HUES64 (cell line): ENCODE data around the gene PROB1.

Experiments used
- H3K27ac ChIP-seq: 2 replicates; pipeline ENCODE4 v1.7.0; 2013; ENCODE audit warnings: low read depth, low read length, inconsistent platforms
- H3K27me3 ChIP-seq: 2 replicates; pipeline ENCODE4 v1.6.1; 2013; ENCODE audit warnings: mild to moderate bottlenecking, low read length; ENCODE audit not compliant: insufficient read depth
- H3K36me3 ChIP-seq: 2 replicates; pipeline ENCODE4 v1.6.1; 2013; ENCODE audit warnings: mild to moderate bottlenecking, low read length; ENCODE audit not compliant: insufficient read depth
- H3K4me1 ChIP-seq: 2 replicates; pipeline ENCODE4 v1.6.1; 2013; ENCODE audit warnings: mild to moderate bottlenecking, low read length, moderate library complexity; ENCODE audit not compliant: insufficient read depth
- H3K4me3 ChIP-seq: 2 replicates; pipeline ENCODE4 v1.5.1; 2013; ENCODE audit warnings: mild to moderate bottlenecking, low read length, moderate library complexity
- H3K9ac ChIP-seq: 2 replicates; pipeline ENCODE4 v1.6.1; 2013; ENCODE audit warnings: mild to moderate bottlenecking, low read depth, low read length
- H3K9me3 ChIP-seq: 2 replicates; pipeline ENCODE4 v1.6.1; 2013; ENCODE audit warnings: low read depth, low read length; ENCODE audit not compliant: insufficient read depth
- WGBS: fragments of 150-250, 120-280 bp; methylation state at CpG from one replicate; pipeline ENCODE4 v1.1.7; 2013; ENCODE audit warnings: missing lambda C conversion rate; 5-methylcytosine and 5-hydroxymethylcytosine counted together

PROB1 gene

DNA sequence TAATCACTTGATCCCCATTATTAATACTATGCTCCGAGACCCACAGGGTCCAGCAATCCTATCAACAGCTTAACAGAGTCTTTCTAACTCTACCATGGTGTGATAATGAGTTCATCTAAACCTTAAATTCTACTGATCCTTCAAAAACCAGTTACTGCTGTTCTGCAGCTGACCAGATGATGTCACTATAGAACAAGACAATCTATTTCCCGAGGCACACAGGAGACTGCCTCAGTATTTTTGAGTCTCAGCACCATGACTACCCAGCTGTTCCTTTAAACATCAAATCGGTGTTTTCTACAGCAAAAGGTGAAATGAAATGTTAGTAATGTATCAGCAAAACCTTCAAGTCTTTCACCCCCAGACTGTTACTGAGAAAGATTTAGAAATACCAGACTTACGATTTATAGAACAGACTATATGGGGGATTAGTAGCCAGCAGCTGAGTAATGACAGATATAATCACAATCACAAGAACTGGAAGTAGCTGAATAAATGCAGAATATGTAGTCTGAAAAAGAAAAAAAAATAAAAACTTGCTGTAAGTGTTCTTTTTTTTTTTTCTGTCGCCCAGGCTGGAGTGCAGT is 27.5 kb upstream of the PROB1 start:
- Histone ChIP-seq H3K27ac (no peak overlapping the region), H3K27me3 (no peaks in the 10 kb centered on the region; the same call in 1 of the 2 replicates), H3K9ac (no peak overlapping the region), H3K4me3 (no peak overlapping the region), H3K9me3 (no peaks in the 10 kb centered on the region), H3K4me1 (peaks cover 11% of the 10 kb centered on the region; the same call in 1 of the 2 replicates), H3K36me3 (peaks cover 73% of the 10 kb centered on the region)
- 44% methylated on average over 3 of the region's 5 CpGs for WGBS

DNA sequence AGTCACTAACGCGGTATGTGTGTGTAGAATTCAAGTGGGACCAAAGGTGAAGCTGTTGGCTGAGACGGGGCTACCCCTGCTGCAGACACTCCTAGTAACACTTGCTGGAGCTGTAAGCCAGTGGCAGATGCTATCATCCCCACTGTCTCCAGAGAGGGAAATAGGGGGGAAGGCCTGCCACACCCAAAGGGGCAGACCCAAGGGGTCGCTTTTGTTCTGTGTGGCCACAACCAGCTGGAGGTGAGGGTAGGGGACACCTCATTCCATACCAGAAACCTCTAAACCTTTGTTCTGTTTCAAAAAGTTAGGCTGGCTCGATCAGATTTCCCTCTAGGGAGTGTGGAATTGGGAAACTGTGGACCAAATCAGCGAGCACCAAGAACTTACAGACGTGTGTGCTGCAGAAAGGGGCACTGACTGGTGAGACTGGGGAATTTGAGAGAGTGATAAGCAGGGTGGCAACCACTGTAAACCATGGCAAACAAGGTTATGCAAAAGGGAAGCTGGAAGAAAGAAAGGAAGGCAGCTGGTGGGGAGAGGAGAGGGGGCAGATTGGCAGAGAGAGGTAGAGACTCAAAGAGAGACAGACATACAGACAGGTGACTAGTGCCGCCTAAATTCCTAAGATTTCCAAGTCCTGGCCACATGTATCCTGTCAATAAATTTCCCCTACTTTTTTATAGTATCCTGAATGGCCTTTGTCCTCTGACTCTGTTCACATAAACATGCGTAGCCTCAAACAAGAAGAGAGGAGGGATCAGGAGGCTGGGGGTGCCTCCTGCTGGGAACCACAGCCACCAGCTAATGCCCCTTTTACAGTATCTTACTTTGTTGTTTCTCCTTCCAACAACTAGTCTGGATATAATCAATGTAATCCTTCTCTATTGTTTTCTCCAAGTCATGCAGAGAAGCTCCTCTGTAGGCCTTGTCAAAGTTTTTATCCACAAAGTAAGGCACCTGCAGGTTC is 24.6 kb upstream of the PROB1 start:
- peaks cover 66% of the 10 kb centered on the region for H3K36me3 ChIP-seq
- H3K4me1 ChIP-seq: peaks cover 11% of the 10 kb centered on the region; the same call in 1 of the 2 replicates
- no peaks in the 10 kb centered on the region; the same call in 1 of the 2 replicates for H3K27me3 ChIP-seq
- no peak overlapping the region for H3K27ac ChIP-seq
- H3K9me3 ChIP-seq: no peaks in the 10 kb centered on the region
- 75% methylated on average over 8 of the region's 9 CpGs for WGBS
- H3K4me3 ChIP-seq: no peak overlapping the region
- H3K9ac ChIP-seq: 0 out of 2 replicates have a peak overlapping the region, but pooled peaks have one; percentile 13

DNA sequence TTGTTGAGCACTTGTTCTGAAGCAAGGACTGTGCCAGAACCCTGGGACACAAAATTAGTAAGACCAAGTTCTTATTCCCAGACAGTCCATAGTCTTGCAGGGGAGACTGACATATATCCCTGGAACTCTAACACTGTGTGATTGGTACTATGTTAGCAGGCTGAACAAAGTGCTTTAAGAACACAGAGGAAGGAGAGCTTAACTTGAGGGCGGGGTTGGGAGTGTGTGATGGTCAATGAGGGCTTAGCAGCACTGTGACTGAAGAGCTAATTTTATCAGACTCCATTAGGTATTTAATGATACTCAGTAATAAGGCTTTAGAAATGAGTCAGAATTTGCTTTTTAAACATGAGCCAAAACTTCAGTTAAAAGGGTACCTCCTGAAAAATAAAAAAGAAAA is 23.9 kb upstream of the PROB1 start:
- Histone ChIP-seq H3K9me3 (no peaks in the 10 kb centered on the region), H3K9ac (no peak overlapping the region), H3K27me3 (no peaks in the 10 kb centered on the region; the same call in 1 of the 2 replicates), H3K36me3 (peaks cover 64% of the 10 kb centered on the region), H3K4me1 (peaks cover 11% of the 10 kb centered on the region; the same call in 1 of the 2 replicates), H3K4me3 (no peak overlapping the region), H3K27ac (no peak overlapping the region)
- 95% methylated on average over 1 of the region's 1 CpG for WGBS

DNA sequence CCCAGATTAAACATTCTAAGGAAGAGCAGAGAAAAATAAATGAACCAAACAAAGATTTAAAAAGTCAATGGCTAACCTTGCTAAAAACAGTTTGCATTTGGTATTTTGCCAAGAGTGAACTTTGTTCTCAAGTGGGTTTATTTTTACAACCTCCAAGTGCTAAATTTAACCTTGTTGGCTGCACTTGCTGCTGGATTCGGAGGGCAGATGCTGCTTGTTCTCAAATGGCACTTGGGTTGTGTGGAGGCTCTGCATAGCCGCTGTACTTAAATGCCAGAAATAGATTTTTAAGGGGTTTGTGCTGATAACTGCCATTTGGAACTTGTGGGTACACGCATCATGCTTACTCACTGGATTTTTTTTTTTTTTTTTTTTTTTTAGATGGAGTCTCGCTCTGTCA is 22.3 kb upstream of the PROB1 start:
- H3K9me3 ChIP-seq: no peaks in the 10 kb centered on the region
- peaks cover 64% of the 10 kb centered on the region for H3K36me3 ChIP-seq
- H3K4me1 ChIP-seq: peaks cover 11% of the 10 kb centered on the region; the same call in 1 of the 2 replicates
- H3K27me3 ChIP-seq: no peaks in the 10 kb centered on the region; the same call in 1 of the 2 replicates
- H3K9ac ChIP-seq: no peak overlapping the region
- WGBS: 98% methylated on average over 4 of the region's 4 CpGs
- H3K4me3 ChIP-seq: no peak overlapping the region
- no peak overlapping the region for H3K27ac ChIP-seq

DNA sequence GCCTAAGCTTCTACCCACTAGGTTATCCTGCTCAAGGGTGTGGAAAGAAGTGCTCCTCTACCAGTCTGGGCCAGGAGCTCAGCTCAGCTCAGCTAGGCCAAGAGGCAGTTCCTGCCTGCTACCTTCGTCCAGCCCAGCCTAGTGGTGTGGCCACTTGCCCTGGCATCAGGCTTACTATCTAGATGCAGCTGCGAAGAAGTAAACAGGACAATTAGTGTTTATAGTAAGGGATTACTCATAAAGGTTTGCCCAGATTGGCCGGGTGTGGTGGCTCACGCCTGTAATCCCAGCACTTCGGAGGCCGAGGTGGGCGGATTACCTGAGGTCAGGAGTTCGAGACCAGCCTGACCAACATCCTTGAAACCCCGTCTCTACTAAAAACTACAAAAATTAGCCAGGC is 21.7 kb upstream of the PROB1 start:
- 96% methylated on average over 9 of the region's 9 CpGs for WGBS
- no peak overlapping the region for H3K27ac ChIP-seq
- H3K36me3 ChIP-seq: peaks cover 69% of the 10 kb centered on the region
- H3K4me1 ChIP-seq: peaks cover 11% of the 10 kb centered on the region; the same call in 1 of the 2 replicates
- H3K27me3 ChIP-seq: no peaks in the 10 kb centered on the region; the same call in 1 of the 2 replicates
- H3K9ac ChIP-seq: no peak overlapping the region
- no peaks in the 10 kb centered on the region for H3K9me3 ChIP-seq
- no peak overlapping the region for H3K4me3 ChIP-seq

DNA sequence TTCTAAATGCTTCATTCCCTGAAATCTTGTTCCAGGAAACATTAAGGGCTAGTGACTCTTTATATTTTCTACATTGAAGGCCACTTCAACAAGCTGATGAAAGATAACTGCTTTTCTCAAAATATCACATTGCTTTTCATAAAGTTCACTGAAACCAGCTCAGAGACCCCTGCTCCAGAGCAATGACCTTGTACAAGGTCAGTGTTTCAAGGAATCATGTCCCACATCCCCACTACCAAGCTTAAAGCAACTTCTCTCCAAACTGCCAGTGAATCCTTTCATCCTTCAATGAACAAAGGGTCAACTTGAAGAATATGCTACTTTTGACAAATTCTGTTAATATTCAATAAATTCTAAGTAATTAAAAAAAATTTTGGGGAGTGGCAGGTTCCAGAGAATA is 21.0 kb upstream of the PROB1 start:
- no peaks in the 10 kb centered on the region for H3K9me3 ChIP-seq
- no peaks in the 10 kb centered on the region; the same call in 1 of the 2 replicates for H3K27me3 ChIP-seq
- peaks cover 11% of the 10 kb centered on the region; the same call in 1 of the 2 replicates for H3K4me1 ChIP-seq
- no peak overlapping the region for H3K27ac ChIP-seq
- no peak overlapping the region for H3K4me3 ChIP-seq
- H3K36me3 ChIP-seq: peaks cover 72% of the 10 kb centered on the region
- no peak overlapping the region for H3K9ac ChIP-seq

DNA sequence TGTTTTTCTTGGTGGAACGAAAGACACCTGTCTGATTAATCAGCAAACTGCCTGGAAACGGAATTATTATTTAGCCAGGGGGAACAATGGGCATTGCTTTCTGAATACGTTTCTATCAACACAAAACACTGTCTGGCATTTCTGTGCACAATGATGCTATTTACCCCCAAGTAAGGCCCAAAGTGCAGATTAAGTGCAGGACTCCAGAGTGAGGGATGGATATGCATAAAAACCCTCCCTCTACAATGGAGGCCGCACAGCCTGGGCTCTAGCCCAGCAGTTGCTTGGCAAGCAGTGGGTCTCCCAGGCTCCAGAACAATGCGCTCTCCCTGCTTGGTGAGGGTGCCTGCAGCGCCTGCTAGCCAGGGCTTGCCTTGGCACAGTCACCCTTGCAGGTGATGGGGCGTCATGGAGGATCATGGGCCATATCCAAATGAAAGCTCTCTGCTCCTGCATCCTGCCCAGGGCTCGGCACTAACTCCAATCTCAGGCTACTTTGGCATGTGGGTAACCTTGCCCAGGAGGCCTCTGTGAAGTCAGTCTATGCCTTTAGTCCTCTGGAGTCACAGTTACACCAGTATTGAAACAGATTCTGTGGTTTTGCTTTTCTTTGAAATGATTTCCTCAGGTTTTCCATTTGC is 20.4 kb upstream of the PROB1 start:
- WGBS: 94% methylated on average over 8 of the region's 8 CpGs
- no peak overlapping the region; the same call in 1 of the 2 replicates for H3K9ac ChIP-seq
- peaks cover 10% of the 10 kb centered on the region; the same call in 1 of the 2 replicates for H3K4me1 ChIP-seq

DNA sequence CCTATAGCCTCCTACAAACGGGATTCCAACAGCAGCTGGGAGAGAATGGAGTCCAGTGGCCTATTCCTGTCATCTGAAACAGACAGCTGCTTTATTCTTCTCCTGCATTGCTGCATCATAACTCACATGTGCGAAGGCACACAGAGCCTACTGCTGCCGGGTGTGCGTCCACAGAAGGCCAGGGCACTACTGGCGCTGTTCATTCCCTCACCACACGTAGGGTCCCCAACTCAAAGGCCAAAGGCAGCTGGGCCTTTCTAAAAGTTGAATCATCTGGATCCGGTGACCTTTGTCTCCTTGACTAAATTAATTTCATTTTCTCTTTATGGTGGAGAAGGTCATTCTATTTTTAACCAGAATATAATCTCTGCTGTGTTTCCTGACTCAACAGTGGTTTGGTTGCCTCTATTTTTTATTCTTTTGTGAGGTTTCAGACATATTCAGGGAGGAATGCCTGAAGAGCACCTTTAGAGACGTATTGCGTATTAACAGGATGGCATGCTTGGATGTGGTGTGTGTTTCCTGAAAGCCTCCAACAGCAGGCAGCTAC is 19.8 kb upstream of the PROB1 start:
- Histone ChIP-seq H3K9ac (no peak overlapping the region), H3K27ac (no peak overlapping the region)

More for the DNA sequence above, 20.4 kb upstream of the PROB1 start:
- Histone ChIP-seq H3K9me3 (no peaks in the 10 kb centered on the region), H3K36me3 (peaks cover 67% of the 10 kb centered on the region), H3K4me3 (no peak overlapping the region), H3K27me3 (no peaks in the 10 kb centered on the region), H3K27ac (no peak overlapping the region)

DNA sequence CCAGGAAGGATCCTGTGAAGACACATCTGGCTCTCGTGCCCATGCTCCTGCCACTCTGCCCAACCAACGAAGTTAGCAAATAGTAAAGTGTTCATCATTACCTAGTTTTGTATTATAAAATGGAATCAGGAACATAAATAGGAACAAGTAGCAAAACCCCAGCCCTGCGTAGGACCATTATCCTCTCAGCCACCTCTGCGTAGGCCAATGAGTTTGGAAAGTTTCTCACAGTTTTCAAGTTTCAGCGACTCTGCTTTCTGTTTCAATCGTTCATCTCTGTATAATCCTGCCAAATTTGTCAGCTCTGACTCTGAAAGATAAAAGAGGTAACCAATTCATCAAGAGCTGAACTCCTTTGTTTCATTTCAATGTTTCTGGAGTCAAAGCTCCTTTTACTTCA is 19.1 kb upstream of the PROB1 start:
- Histone ChIP-seq H3K36me3 (peaks cover 54% of the 10 kb centered on the region), H3K9me3 (no peaks in the 10 kb centered on the region), H3K27me3 (no peaks in the 10 kb centered on the region), H3K4me3 (no peak overlapping the region), H3K9ac (no peak overlapping the region), H3K4me1 (no peaks in the 10 kb centered on the region; the same call in 1 of the 2 replicates), H3K27ac (no peak overlapping the region)
- WGBS: 91% methylated on average over 6 of the region's 6 CpGs

More for the DNA sequence above, 19.8 kb upstream of the PROB1 start:
- H3K9me3 ChIP-seq: no peaks in the 10 kb centered on the region
- H3K4me1 ChIP-seq: peaks cover 3% of the 10 kb centered on the region; the same call in 1 of the 2 replicates
- H3K4me3 ChIP-seq: no peak overlapping the region
- no peaks in the 10 kb centered on the region for H3K27me3 ChIP-seq
- H3K36me3 ChIP-seq: peaks cover 60% of the 10 kb centered on the region
- 96% methylated on average over 9 of the region's 9 CpGs for WGBS

DNA sequence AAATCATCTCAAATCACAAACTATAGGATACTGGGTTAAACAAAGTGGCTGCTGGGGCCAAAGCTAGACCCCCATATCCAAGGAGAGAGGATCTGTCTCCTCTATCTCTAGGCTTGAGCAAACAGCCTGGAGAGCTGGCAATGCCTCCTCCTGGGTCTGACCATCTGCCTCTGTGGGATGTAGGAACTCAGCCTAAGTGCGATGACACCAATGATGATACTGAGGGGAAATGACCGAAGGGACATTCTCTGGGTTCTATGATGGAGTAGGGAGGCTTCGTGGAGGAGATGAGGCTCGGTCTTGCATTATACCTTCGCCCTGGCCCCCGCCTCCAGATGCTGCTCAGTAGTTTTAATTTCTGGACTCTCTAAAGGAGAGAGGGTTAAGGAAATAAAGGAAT is 18.2 kb upstream of the PROB1 start:
- H3K27ac ChIP-seq: no peak overlapping the region
- H3K9ac ChIP-seq: no peak overlapping the region
- WGBS: 95% methylated on average over 6 of the region's 6 CpGs
- no peaks in the 10 kb centered on the region for H3K9me3 ChIP-seq
- H3K4me3 ChIP-seq: no peak overlapping the region
- no peaks in the 10 kb centered on the region for H3K4me1 ChIP-seq
- H3K27me3 ChIP-seq: no peaks in the 10 kb centered on the region
- peaks cover 47% of the 10 kb centered on the region for H3K36me3 ChIP-seq
